T47D (cell line): Measurements from ENCODE around the gene TMA7.
"Not testable (repeated sequence)": the region's sequence is repeated elsewhere in the genome, so short reads cannot be mapped to it uniquely, and the experiment has no call there.

Source experiments
- DNase-seq, 2 experiments: peaks; one replicate each; pipeline versions ENCODE4 v3.0.0 to v3.0.0-alpha.2; 2011 to 2012; ENCODE audit warnings: low read depth in 1 of 2, low spot score in 1 of 2
- JUND ChIP-seq: IDR thresholded peaks from 2 replicates; pipeline ENCODE4 v1.6.1; 2012; ENCODE audit warnings: low read depth
- in situ Hi-C: cut with HindIII; loops from 2 replicates; pipeline ENCODE4 v1.10.0; 2016; ENCODE audit warnings: low sequenced_read_pairs, low pct_unique_long_range_greater_than_20kb

The TMA7 gene

DNA sequence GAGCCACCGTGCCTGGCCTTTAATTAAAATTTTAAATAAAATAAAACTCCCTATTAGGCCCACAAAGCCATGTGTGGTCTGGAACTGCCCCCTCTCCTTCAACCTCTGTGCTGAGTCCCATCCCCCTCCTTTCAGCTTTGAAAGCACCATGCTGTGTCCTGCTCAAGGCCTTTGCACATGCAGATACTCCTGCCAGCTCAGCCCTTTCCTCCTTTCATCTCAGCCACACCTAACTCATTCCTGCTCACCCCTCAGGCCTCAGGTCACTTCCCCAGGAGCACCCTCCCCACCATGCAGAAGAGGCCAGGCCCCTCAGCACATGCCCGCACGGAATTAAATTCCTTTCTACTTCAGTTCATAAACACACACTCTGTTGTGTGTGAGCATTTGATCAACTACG is 34.6 kb downstream of the TMA7 start:
- TF ChIP-seq JUND, result no peak
- no peak for DNase-seq
- in situ Hi-C loops, result no loop called here

DNA sequence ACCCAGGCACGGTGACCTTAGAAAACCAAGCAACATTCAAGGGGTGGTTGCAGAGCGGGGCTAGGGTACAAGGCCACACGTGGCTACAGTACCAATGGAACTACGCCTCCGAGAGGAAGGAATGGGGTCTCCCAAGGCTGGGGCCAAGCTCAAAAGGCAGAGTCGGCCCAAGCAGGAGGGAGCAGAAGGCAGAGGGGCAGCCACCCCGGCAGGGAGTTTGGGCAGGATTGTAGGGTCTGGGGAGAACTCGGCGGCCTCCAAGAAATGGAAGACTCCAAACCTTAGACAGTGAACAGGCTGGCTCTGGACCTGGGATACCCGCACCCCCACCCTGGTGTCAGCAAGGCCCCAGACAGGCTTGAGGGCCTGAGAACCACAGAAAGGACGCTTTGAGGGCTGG is 35.1 kb downstream of the TMA7 start:
- in situ Hi-C loops, result no loop called here
- no peak for TF ChIP-seq JUND
- no peak for DNase-seq

DNA sequence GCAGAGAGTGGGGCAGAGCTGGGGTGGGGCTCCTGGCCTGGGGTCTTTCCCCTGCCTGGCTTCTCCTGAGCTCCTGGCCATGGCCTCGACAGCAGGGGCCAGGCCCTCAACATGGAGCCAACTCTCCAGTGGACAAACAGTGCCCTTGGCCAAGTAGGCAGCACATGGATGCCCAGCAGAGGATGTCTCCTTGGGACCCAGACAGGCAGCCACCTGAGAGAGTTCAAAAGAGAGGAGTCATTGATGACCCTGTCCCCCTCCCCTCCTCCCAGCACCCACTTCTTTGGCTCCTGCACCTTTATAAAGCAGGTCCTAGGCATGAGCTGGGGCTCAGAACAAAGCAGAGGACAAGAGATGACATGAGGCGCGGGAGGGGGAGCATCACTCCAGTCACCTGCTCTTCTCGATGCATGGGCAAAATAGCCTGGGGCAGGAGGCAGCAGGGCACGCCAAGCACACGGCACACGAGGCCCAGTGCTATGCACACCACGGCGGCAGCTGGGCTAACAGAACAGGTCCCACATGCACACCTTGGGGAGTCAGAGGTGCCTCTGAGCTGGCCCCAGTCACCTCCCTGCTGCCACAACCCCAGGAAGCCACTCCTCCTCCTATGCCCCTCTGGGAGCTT is 36.5 kb downstream of the TMA7 start:
- no peak for TF ChIP-seq JUND
- DNase-seq, result no peak

DNA sequence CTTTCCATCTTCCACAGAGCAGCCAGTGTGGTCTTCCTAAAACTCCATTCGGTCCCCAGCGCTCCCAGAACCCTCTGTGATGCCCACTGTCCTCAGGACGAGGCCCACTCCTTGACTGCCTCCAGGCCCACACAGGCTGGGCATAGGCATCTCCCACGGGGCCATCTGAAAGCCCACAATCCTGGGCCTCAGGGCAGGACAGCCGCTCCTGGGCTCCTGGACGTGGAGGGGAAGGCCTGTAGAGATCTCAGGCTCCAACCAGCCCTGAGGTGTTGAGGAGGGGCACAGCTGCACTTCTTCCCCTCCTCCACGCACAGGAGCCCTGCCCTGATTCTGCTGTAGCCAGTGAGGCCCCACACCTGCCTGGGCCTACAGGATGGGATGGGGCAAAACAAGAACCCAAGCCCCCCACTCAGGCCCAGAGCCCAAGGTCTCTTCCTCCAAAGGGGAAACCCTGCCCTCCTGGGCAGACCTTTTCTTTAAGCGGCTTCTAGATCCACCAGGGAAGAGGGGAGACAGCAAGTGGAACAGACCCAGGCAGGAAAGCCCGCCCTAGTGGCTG is 38.0 kb downstream of the TMA7 start:
- TF ChIP-seq JUND, result no peak
- in situ Hi-C loops, result no loop called here
- DNase-seq, result no peak

More for the DNA sequence above, 36.5 kb downstream of the TMA7 start:
- in situ Hi-C loops, result no loop called here

DNA sequence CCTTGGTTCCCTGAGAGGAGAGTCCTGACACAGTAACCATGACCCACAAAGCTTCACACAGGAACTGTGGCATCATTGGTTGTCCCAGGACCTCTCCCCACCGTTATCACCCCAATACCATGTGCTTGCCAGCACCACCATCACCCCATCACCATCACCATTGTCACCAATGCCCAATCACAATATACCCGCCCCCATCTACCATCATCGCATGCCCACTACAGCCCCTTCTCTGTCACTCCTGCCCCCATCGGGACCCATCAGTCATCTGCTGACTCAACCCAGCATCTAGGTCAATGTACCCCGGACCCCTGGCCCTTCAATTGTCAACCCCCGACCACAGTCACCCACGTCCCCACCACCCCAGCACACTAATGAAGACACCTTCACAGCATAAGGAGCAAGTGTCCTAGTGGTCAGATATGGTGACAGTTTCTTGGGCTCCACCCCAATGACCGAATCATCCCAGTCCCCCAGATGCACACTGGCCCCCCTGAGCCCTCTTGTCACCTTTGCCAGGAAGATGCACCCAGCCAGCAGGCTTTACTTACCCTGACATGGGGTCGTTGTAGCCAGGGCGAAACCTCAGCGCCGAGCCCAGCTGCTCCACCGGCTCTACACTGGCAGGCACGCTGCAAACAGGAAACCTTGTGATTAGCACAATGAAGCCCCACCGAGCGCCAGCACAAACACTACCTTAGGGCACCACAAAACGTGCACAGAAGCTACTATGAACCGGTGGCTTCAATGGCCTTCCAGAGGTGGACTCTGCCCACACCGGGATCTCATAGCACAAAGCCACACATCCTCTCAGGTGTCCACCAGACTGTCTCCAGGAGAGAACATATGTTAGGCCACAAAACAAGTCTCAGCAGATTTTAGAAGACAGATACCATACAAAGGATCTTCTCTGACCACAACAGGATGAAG is 38.8 kb downstream of the TMA7 start:
- in situ Hi-C loops, result no loop called here
- no peak for TF ChIP-seq JUND
- no peak for DNase-seq

DNA sequence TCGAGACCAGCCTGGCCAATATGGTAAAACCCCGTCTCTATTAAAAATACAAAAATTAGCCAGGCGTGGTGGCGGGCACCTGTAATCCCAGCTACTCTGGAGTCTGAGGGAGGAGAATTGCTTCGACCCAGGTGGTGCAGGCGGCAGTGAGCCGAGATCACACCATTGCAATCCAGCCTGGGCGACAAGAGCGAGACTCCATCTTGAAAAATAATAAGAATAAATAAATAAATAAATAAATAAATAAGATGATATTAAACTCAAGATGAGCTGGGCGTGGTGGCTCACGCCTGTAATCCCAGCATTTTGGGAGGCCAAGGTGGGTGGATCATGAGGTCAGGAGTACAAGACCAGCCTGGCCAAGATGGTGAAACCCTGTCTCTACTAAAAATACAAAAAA is 40.8 kb downstream of the TMA7 start:
- DNase-seq, in situ Hi-C loops: not testable (repeated sequence)

DNA sequence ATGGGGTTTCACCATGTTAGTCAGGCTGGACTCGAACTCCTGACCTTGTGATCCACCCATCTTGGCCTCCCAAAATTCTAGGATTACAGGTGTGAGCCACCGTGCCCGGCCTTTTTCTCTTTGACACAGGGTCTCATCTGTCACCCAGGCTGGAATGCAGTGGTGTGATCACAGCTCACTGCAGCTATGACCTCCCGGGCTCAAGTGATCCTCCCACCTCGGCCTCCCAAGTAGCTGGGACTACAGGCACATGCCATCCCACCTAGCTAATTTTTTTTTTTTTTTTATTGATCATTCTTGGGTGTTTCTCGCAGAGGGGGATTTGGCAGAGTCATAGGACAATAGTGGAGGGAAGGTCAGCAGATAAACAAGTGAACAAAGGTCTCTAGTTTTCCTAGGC is 42.8 kb downstream of the TMA7 start:
- DNase-seq, in situ Hi-C loops: not testable (repeated sequence)

DNA sequence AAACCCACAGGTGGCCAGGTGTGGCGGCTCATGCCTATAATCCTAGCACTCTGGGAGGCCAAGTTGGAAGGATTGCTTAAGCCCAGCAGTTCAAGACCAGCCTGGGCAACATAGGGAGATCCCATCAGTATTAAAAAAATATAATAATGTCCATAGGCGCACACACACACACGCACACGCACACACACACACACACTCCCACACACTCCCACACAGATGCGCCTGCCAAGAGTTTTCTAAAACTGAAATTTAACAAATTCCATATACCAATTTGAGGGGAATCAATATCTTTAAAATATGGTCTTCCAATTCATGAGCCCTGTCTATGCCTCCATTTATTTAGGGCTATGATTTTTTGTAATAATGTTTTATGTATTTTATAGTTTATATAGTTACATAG is 46.9 kb downstream of the TMA7 start:
- in situ Hi-C loops, result no loop called here
- DNase-seq, result no peak
- no peak for TF ChIP-seq JUND

DNA sequence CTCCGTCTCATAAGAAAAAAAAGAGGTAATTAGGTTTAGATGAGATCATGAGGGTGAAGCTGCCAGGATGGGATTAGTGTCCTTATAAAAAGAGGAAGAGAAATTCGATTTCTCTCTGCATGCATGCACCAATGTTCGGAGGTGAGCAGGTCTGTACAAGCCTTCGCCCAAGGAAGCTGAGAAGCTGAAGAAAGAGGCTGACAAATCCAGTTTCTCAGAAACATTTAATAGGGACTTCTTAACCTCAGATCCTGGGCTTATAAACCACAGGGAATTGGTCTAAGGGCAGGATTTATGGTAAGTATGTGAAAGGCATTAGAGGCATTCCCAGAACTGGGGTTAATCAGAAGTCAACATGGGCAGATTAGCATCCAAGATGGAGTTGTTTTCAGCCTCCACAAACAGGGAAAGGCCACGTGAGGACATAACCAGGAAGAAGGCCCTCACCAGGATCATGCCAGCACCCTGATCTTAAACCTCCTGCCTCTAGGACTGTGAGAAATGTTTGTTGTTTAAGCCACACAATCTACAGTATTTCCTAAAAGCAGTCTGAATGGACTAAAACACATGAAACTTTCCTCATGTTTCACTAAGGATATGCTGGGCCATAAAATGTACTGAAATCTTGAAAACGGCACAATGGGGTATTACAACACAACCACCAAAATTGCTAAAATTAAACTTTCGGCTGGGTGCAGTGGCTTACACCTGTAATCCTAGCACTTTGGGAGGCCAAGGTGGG is 52.6 kb downstream of the TMA7 start:
- in situ Hi-C loops, result no loop called here
- TF ChIP-seq JUND, result no peak
- no peak for DNase-seq

DNA sequence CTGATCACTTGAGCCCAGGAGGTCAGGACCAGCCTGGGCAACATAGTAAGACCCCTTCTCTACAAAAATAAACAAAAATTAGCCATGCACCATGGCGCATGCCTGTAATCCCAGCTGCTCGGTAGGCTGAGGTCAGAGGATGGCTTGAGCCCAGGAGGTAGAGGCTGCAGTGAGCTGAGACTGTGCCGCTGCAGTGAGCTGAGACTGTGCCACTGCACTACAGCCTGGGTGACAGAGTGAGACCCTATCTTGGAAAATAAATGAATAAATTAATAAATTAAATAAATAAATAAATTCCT is 53.1 kb downstream of the TMA7 start:
- TF ChIP-seq JUND, result no peak
- DNase-seq, result no peak
- in situ Hi-C loops, result no loop called here
